ENCODE data around the gene ERBB4.

DNA sequence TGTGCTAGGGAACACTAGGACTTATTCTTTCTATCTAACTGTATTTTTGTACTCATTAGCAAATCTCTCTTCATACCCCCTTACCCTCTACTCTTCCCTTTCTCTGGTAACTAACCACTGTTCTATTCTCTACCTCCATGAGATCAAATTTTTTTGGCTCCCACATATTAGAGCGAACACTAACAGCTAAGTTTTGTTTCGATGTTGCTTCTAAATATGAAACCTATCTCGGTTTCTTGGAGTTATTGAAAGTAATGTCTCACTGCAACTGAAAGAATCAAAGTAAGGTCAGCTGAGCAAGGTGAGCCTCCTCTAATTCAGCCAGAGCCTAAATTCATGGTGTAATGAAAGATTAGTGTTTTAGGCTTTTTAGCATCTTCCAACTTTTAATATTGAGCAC is 1024.6 kb downstream of the ERBB4 start:
- TF ChIP-seq, protein P1, sequence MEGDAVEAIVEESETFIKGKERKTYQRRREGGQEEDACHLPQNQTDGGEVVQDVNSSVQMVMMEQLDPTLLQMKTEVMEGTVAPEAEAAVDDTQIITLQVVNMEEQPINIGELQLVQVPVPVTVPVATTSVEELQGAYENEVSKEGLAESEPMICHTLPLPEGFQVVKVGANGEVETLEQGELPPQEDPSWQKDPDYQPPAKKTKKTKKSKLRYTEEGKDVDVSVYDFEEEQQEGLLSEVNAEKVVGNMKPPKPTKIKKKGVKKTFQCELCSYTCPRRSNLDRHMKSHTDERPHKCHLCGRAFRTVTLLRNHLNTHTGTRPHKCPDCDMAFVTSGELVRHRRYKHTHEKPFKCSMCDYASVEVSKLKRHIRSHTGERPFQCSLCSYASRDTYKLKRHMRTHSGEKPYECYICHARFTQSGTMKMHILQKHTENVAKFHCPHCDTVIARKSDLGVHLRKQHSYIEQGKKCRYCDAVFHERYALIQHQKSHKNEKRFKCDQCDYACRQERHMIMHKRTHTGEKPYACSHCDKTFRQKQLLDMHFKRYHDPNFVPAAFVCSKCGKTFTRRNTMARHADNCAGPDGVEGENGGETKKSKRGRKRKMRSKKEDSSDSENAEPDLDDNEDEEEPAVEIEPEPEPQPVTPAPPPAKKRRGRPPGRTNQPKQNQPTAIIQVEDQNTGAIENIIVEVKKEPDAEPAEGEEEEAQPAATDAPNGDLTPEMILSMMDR (IDR thresholded peaks at IDR 0.05), result no peak
- no peak for TF ChIP-seq POLR2A (IDR thresholded peaks at IDR 0.05)

Data from lower leg skin (tissue), 3 donors.